ENCODE data around the gene ABLIM2.

ABLIM2 gene

GRCh38 chr4:8073206-8073863 is 85.3 kb downstream of the ABLIM2 start:
- Histone ChIP-seq H3K4me1 (ENCODE audit: control insufficient read depth, insufficient read depth, low read length) (no peaks in the 10 kb centered on the region), H3K27me3 (ENCODE audit: control insufficient read depth, insufficient read depth, low read length) (no peaks in the 10 kb centered on the region), H3K4me3 (ENCODE audit: low read length) (no peak overlapping the region), H3K9ac (ENCODE audit: low read length) (no peak overlapping the region), H3K27ac (ENCODE audit: low read depth, low read length) (no peak overlapping the region), H3K36me3 (ENCODE audit: control insufficient read depth, insufficient read depth, low read length) (no peaks in the 10 kb centered on the region)

GRCh38 chr4:8072235-8072968 is 86.2 kb downstream of the ABLIM2 start:
- Histone ChIP-seq H3K4me3 (ENCODE audit: low read length) (no peak overlapping the region), H3K27ac (ENCODE audit: low read depth, low read length) (no peak overlapping the region), H3K9ac (ENCODE audit: low read length) (no peak overlapping the region), H3K4me1 (ENCODE audit: control insufficient read depth, insufficient read depth, low read length) (no peaks in the 10 kb centered on the region), H3K36me3 (ENCODE audit: control insufficient read depth, insufficient read depth, low read length) (no peaks in the 10 kb centered on the region), H3K27me3 (ENCODE audit: control insufficient read depth, insufficient read depth, low read length) (no peaks in the 10 kb centered on the region)

GRCh38 chr4:8071766-8072165 is 86.8 kb downstream of the ABLIM2 start:
- Histone ChIP-seq H3K4me1 (ENCODE audit: control insufficient read depth, insufficient read depth, low read length) (no peaks in the 10 kb centered on the region), H3K4me3 (ENCODE audit: low read length) (no peak overlapping the region), H3K36me3 (ENCODE audit: control insufficient read depth, insufficient read depth, low read length) (no peaks in the 10 kb centered on the region), H3K9ac (ENCODE audit: low read length) (no peak overlapping the region), H3K27me3 (ENCODE audit: control insufficient read depth, insufficient read depth, low read length) (no peaks in the 10 kb centered on the region), H3K27ac (ENCODE audit: low read depth, low read length) (no peak overlapping the region)

GRCh38 chr4:8070736-8071718 is 87.6 kb downstream of the ABLIM2 start:
- Histone ChIP-seq H3K27ac (ENCODE audit: low read depth, low read length) (no peak overlapping the region), H3K4me3 (ENCODE audit: low read length) (no peak overlapping the region), H3K4me1 (ENCODE audit: control insufficient read depth, insufficient read depth, low read length) (no peaks in the 10 kb centered on the region), H3K27me3 (ENCODE audit: control insufficient read depth, insufficient read depth, low read length) (no peaks in the 10 kb centered on the region), H3K9ac (ENCODE audit: low read length) (no peak overlapping the region), H3K36me3 (ENCODE audit: control insufficient read depth, insufficient read depth, low read length) (no peaks in the 10 kb centered on the region)

GRCh38 chr4:8069102-8069752 is 89.4 kb downstream of the ABLIM2 start:
- Histone ChIP-seq H3K27ac (ENCODE audit: low read depth, low read length) (no peak overlapping the region), H3K9ac (ENCODE audit: low read length) (no peak overlapping the region), H3K4me1 (ENCODE audit: control insufficient read depth, insufficient read depth, low read length) (no peaks in the 10 kb centered on the region)

GRCh38 chr4:8067945-8068896 is 90.4 kb downstream of the ABLIM2 start:
- Histone ChIP-seq H3K4me1 (ENCODE audit: control insufficient read depth, insufficient read depth, low read length) (no peaks in the 10 kb centered on the region), H3K9ac (ENCODE audit: low read length) (no peak overlapping the region), H3K36me3 (ENCODE audit: control insufficient read depth, insufficient read depth, low read length) (no peaks in the 10 kb centered on the region), H3K27ac (ENCODE audit: low read depth, low read length) (no peak overlapping the region), H3K4me3 (ENCODE audit: low read length) (no peak overlapping the region), H3K27me3 (ENCODE audit: control insufficient read depth, insufficient read depth, low read length) (no peaks in the 10 kb centered on the region)

More at GRCh38 chr4:8069102-8069752, 89.4 kb downstream of the ABLIM2 start:
- Histone ChIP-seq H3K4me3 (ENCODE audit: low read length) (no peak overlapping the region), H3K27me3 (ENCODE audit: control insufficient read depth, insufficient read depth, low read length) (no peaks in the 10 kb centered on the region), H3K36me3 (ENCODE audit: control insufficient read depth, insufficient read depth, low read length) (no peaks in the 10 kb centered on the region)

GRCh38 chr4:8067274-8067936 is 91.2 kb downstream of the ABLIM2 start:
- Histone ChIP-seq H3K4me3 (ENCODE audit: low read length) (no peak overlapping the region), H3K27me3 (ENCODE audit: control insufficient read depth, insufficient read depth, low read length) (no peaks in the 10 kb centered on the region), H3K4me1 (ENCODE audit: control insufficient read depth, insufficient read depth, low read length) (no peaks in the 10 kb centered on the region), H3K27ac (ENCODE audit: low read depth, low read length) (no peak overlapping the region), H3K36me3 (ENCODE audit: control insufficient read depth, insufficient read depth, low read length) (no peaks in the 10 kb centered on the region), H3K9ac (ENCODE audit: low read length) (no peak overlapping the region)

GRCh38 chr4:8066336-8066931 is 92.2 kb downstream of the ABLIM2 start:
- H3K27me3 ChIP-seq (ENCODE audit: control insufficient read depth, insufficient read depth, low read length), result no peaks in the 10 kb centered on the region
- H3K27ac ChIP-seq (ENCODE audit: low read depth, low read length), result no peak overlapping the region
- H3K36me3 ChIP-seq (ENCODE audit: control insufficient read depth, insufficient read depth, low read length), result no peaks in the 10 kb centered on the region
- H3K9ac ChIP-seq (ENCODE audit: low read length), result no peak overlapping the region
- H3K4me3 ChIP-seq (ENCODE audit: low read length), result no peak overlapping the region
- H3K4me1 ChIP-seq (ENCODE audit: control insufficient read depth, insufficient read depth, low read length), result no peaks in the 10 kb centered on the region

GRCh38 chr4:8063974-8064563 is 94.5 kb downstream of the ABLIM2 start:
- no peak overlapping the region for H3K27ac ChIP-seq (ENCODE audit: low read depth, low read length)
- no peak overlapping the region for H3K4me3 ChIP-seq (ENCODE audit: low read length)
- no peak overlapping the region for H3K9ac ChIP-seq (ENCODE audit: low read length)
- no peaks in the 10 kb centered on the region for H3K4me1 ChIP-seq (ENCODE audit: control insufficient read depth, insufficient read depth, low read length)
- H3K36me3 ChIP-seq (ENCODE audit: control insufficient read depth, insufficient read depth, low read length), result no peaks in the 10 kb centered on the region
- H3K27me3 ChIP-seq (ENCODE audit: control insufficient read depth, insufficient read depth, low read length), result no peaks in the 10 kb centered on the region

- H3K27ac ChIP-seq (ENCODE audit: low read depth, low read length), result no peak overlapping the region
- no peaks in the 10 kb centered on the region for H3K4me1 ChIP-seq (ENCODE audit: control insufficient read depth, insufficient read depth, low read length)
- H3K4me3 ChIP-seq (ENCODE audit: low read length), result no peak overlapping the region
- no peaks in the 10 kb centered on the region for H3K36me3 ChIP-seq (ENCODE audit: control insufficient read depth, insufficient read depth, low read length)
- H3K27me3 ChIP-seq (ENCODE audit: control insufficient read depth, insufficient read depth, low read length), result no peaks in the 10 kb centered on the region
- no peak overlapping the region for H3K9ac ChIP-seq (ENCODE audit: low read length)
These were observed 97.0 kb downstream of the ABLIM2 start for GRCh38 chr4:8061573-8061972.

Measured in rectal smooth muscle tissue (tissue), 1 donor.